SK-N-MC (cell line): ENCODE data around the gene MAP3K20.

ENCODE experiments used
- EZH2 ChIP-seq: fragments of 200-600 bp; sonication (generic); IDR thresholded peaks from one replicate; pipeline ENCODE4 v1.6.1; 2017; ENCODE audit warnings: antibody characterized with exemption
- FOXP2 ChIP-seq: optimal IDR thresholded peaks from 2 replicates; pipeline ENCODE3; 2011; ENCODE audit warnings: mild to moderate bottlenecking, moderate library complexity; ENCODE audit not compliant: insufficient read depth; ENCODE audit errors: extremely low read length, control extremely low read depth
- POLR2AphosphoS5 ChIP-seq: IDR thresholded peaks from 2 replicates; pipeline ENCODE4 v1.6.1; 2012; ENCODE audit warnings: mild to moderate bottlenecking, low read depth, low read length, borderline replicate concordance

GRCh38 chr2:173235947-173236803 is 160.5 kb downstream of the MAP3K20 start:
- TF ChIP-seq EZH2 (no peak), POLR2AphosphoS5 (no peak), FOXP2 (no peak)
